Mucosa of descending colon (tissue), 3 donors: ENCODE measurements around the gene PLCH2. TPM values are rescaled to one million over a fixed set of nuclear protein-coding genes. Genes with fewer than 3 reads are reported as not detected.

ENCODE experiments used
- ATAC-seq: fragments of 200-7000 bp; cut with Tn5 transposase; one replicate; pipeline ENCODE4 v1.9.1; 2020; ENCODE audit warnings: mild to moderate bottlenecking, moderate library complexity
- DNase-seq, 3 donors: peaks; one replicate each; pipeline ENCODE4 v3.0.0-alpha.2; 2020
- H3K36me3 ChIP-seq: fragments of 200-600 bp; one replicate; pipeline ENCODE4 v1.8.0; 2021; ENCODE audit warnings: low read depth, mild to moderate bottlenecking
- H3K4me1 ChIP-seq: fragments of 200-600 bp; one replicate; pipeline ENCODE4 v1.8.0; 2021; ENCODE audit warnings: low read depth, mild to moderate bottlenecking
- H3K4me3 ChIP-seq: fragments of 200-600 bp; one replicate; pipeline ENCODE4 v1.8.0; 2021; ENCODE audit warnings: mild to moderate bottlenecking
- H3K9me3 ChIP-seq: fragments of 200-600 bp; one replicate; pipeline ENCODE4 v1.8.0; 2021; ENCODE audit warnings: mild to moderate bottlenecking
- intact Hi-C, 2 donors: fragments of 100-400 bp; cut with DNase I in 1 of 2; cut with micrococcal nuclease in 1 of 2; formaldehyde crosslinking; loops; one replicate each; pipeline versions ENCODE4 v1.11.0 to v1.11.1; 2022; cut with DNase I, micrococcal nuclease
- total RNA-seq, 3 donors: library from RNA; stranded (reverse); fragmentation: NEBNext Ultra II Directional in 2 of 3; extraction: Animal tissue kit (Norgen Biotek cat#: 25700) in 2 of 3; gene quantifications; one replicate each; pipeline versions ENCODE4 v1.2.1 to v1.2.4, GENCODE V29; 2021 to 2023
- TF ChIP-seq, protein P1 (sequence below): fragments of 200-600 bp; IDR thresholded peaks from one replicate; pipeline ENCODE4 v1.8.0; 2022; ENCODE audit warnings: antibody characterized with exemption, mild to moderate bottlenecking
- donor health status: DM: no; HTN: no; CAD: no; lungs with moderate emphysema.
- donor health status: DM: no; HTN: no; CAD: no.
- donor health status: DM: no; HTN: yes; CAD: no.

PLCH2 gene
- total RNA-seq, 3 donors from 2014 or later: 1.2 to 6.8 (median 1.9) TPM

DNA sequence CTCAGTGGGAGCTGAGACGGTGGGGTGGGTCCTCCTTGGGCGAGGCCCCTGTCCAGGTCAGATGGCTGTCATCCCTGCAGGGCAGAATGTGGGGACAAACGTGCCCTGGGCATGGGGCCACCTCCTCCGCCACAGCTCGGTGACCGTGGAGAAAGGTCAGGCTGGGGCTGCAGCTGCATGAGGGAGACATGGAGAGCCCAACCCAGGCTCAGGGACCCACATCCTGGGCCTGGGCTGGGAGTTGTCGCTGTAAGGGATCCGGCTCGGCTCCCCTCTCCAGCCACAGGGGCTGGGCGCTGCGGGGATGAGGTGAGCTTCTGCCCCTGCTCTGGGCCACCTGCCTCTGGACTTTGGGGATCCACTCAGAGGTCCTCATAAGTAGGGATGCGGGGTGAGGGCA lies 518 bp upstream of the PLCH2 start:
- no peak for ATAC-seq
- DNase-seq: no peak
- TF ChIP-seq, protein P1, sequence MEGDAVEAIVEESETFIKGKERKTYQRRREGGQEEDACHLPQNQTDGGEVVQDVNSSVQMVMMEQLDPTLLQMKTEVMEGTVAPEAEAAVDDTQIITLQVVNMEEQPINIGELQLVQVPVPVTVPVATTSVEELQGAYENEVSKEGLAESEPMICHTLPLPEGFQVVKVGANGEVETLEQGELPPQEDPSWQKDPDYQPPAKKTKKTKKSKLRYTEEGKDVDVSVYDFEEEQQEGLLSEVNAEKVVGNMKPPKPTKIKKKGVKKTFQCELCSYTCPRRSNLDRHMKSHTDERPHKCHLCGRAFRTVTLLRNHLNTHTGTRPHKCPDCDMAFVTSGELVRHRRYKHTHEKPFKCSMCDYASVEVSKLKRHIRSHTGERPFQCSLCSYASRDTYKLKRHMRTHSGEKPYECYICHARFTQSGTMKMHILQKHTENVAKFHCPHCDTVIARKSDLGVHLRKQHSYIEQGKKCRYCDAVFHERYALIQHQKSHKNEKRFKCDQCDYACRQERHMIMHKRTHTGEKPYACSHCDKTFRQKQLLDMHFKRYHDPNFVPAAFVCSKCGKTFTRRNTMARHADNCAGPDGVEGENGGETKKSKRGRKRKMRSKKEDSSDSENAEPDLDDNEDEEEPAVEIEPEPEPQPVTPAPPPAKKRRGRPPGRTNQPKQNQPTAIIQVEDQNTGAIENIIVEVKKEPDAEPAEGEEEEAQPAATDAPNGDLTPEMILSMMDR: no peak
- intact Hi-C loops: no loop called here
- Histone ChIP-seq H3K4me3 (no peak overlapping the region), H3K36me3 (no peaks in the 10 kb centered on the region), H3K4me1 (peaks cover 11% of the 10 kb centered on the region), H3K9me3 (no peaks in the 10 kb centered on the region)

DNA sequence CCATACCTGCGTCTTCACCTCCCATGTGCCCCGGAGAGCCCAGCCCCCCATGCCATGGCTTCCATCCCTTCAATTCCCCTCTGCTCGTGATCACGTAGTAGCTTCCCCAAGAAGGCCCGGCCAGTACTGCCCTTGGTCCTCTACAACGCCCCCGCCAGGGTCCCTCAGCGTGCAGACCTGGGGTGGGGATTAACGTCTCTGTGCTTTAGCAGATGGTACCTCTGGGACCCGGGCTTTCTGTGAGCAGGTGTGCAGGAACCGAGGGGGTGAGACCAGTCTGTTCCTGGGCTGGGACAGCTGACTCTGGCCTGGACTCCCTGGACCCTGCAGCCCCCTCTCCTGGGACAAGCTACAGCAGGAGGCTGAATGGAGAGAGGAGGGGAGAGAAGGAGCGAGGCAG lies 1.2 kb downstream of the PLCH2 start:
- peaks cover 11% of the 10 kb centered on the region for H3K4me1 ChIP-seq
- no peak for DNase-seq
- TF ChIP-seq, protein P1: no peak
- ATAC-seq: no peak
- H3K4me3 ChIP-seq: no peak overlapping the region
- intact Hi-C loops: no loop called here
- H3K9me3 ChIP-seq: no peaks in the 10 kb centered on the region
- H3K36me3 ChIP-seq: no peaks in the 10 kb centered on the region

- H3K4me1 ChIP-seq: peaks cover 11% of the 10 kb centered on the region
- DNase-seq (peak; percentile 73 to 86 (median 80)), ATAC-seq (peak; percentile 89)
- no peaks in the 10 kb centered on the region for H3K36me3 ChIP-seq
- TF ChIP-seq, protein P1: no peak
- H3K9me3 ChIP-seq: no peaks in the 10 kb centered on the region
- intact Hi-C loops: no loop called here
- H3K4me3 ChIP-seq: no peak overlapping the region
These were observed 1.9 kb downstream of the PLCH2 start for GRCh38 chr1:2477791-2478499.

DNA sequence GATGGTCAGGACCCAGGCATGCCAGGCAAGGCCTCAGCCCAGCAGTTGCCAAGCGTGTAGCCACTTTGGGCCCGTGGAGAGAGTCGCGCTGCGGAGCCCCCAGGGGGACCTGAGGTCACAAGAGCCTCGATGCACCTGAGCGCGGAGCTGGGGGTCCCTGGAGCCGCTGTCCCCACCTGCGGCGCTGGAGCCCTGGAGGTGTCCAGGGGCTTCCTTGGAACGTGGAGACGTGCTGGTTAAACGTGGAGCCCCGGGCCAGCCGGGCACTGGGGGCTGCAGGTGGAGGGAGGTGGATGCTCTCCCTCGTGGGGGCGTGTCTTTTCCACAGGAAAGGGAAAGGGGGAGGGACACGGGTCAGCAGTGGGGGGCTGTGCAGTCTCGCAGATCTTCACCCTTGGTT lies 3.1 kb downstream of the PLCH2 start:
- Histone ChIP-seq H3K4me1 (peaks cover 11% of the 10 kb centered on the region), H3K4me3 (no peak overlapping the region), H3K9me3 (no peaks in the 10 kb centered on the region), H3K36me3 (no peaks in the 10 kb centered on the region)
- DNase-seq: no peak
- TF ChIP-seq, protein P1: no peak
- no peak for ATAC-seq
- intact Hi-C loops: no loop called here

DNA sequence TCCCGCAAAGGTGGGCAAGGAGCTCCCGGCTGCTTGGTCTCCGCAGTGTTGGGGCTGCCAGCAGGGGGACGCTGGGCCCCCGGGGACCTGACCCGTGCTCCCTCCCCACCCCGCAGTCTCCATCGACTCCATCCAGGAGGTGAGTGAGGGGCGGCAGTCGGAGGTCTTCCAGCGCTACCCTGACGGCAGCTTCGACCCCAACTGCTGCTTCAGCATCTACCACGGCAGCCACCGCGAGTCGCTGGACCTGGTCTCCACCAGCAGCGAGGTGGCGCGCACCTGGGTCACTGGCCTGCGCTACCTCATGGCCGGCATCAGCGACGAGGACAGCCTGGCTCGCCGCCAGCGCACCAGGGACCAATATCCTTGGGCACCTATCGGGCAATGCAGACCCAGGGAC lies 3.5 kb downstream of the PLCH2 start:
- H3K9me3 ChIP-seq: no peaks in the 10 kb centered on the region
- intact Hi-C loops: no loop called here
- H3K36me3 ChIP-seq: no peaks in the 10 kb centered on the region
- H3K4me3 ChIP-seq: no peak overlapping the region
- H3K4me1 ChIP-seq: peaks cover 11% of the 10 kb centered on the region
- TF ChIP-seq, protein P1: no peak
- ATAC-seq (no peak), DNase-seq (no peak)
